ENCODE measurements around the gene TECR. TPM values are rescaled to one million over a fixed set of nuclear protein-coding genes. Genes with fewer than 3 reads are reported as not detected.

TECR gene
- total RNA-seq, 4 donors from 2014 or later, result 4.6 to 68.2 (median 33.9) TPM

DNA sequence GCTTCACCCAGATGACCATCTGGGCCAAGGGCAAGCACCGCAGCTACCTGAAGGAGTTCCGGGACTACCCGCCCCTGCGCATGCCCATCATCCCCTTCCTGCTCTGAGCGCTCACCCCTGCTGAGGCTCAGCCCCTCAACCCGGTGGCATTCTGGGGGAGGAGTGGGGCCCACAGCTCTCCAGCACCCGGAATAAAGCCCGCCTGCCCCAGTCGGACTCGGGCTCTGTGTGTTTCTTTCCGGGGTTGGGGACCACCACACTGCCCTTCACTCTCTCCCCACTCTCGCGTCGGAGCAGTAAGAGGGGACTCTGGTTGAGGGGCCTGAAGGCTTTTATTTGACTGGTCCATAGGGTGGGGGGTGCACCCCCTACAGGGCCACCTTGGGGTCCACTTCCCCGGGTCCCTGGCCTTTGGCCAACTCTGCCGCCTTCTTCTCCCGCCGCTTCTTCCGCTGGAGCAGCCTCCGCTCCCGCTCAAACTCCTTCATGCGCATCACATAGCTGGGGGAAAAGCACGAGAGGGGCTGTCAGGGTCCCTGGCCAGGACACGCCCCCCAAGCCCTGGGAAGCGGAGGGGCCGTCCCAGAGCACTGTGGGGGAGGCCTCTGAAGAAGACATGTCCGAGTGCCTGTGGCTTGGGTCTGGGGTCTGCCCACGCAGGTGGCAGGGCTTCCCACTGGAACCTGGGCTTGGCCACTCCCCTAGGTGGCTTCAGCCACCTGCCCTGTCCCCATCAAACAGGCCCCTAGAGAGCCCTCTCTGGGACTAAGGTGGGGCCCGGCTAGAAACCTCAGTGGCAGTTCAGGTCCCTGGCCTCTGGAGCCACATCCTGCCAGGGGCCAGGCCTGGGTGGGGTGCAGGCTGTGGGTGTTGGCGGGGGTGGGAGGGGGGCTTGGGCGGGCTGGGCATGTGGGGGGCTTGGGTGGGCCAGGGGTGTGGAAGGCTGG lies 36.6 kb downstream of the TECR start:
- Histone ChIP-seq H3K9me3 (no peaks in the 10 kb centered on the region), H3K27ac (no peak overlapping the region), H3K4me1 (peaks cover 4 to 8% of the 10 kb centered on the region in 2 donors), H3K27me3 (no peaks in the 10 kb centered on the region), H3K36me3 (no peaks in the 10 kb centered on the region), H3K4me3 (no peak overlapping the region)
- TF ChIP-seq, protein P1, sequence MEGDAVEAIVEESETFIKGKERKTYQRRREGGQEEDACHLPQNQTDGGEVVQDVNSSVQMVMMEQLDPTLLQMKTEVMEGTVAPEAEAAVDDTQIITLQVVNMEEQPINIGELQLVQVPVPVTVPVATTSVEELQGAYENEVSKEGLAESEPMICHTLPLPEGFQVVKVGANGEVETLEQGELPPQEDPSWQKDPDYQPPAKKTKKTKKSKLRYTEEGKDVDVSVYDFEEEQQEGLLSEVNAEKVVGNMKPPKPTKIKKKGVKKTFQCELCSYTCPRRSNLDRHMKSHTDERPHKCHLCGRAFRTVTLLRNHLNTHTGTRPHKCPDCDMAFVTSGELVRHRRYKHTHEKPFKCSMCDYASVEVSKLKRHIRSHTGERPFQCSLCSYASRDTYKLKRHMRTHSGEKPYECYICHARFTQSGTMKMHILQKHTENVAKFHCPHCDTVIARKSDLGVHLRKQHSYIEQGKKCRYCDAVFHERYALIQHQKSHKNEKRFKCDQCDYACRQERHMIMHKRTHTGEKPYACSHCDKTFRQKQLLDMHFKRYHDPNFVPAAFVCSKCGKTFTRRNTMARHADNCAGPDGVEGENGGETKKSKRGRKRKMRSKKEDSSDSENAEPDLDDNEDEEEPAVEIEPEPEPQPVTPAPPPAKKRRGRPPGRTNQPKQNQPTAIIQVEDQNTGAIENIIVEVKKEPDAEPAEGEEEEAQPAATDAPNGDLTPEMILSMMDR (IDR thresholded peaks at IDR 0.05), result no peak
- no peak for TF ChIP-seq POLR2A (IDR thresholded peaks at IDR 0.05)
- intact Hi-C loops (cut with DNase I; ENCODE audit: low total_unique reads), result no loop called here
- DNase-seq, result no peak

DNA sequence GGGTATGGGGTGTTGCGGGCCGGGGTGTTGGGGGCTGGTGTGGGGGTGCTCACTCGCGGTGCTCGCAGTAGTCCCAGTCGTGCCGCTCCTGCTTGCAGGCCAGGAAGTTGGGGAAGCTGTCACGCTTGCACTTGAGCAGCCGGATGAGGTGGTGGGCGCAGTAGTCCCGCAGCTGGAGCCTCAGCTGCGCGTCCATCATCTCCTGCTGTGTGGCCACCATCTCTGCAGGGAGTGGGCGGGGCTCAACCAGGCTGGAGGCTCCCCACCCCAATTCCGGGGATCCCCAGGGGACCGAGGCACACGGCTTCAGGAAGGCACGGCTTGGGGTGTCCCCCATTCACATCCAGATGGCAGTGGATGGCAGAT lies 37.3 kb downstream of the TECR start:
- H3K36me3 ChIP-seq, result no peaks in the 10 kb centered on the region
- H3K27me3 ChIP-seq, result no peaks in the 10 kb centered on the region
- no peak overlapping the region for H3K27ac ChIP-seq
- H3K4me3 ChIP-seq, result no peak overlapping the region
- TF ChIP-seq POLR2A (IDR thresholded peaks at IDR 0.05), result no peak
- TF ChIP-seq, protein P1 (IDR thresholded peaks at IDR 0.05), result no peak
- H3K4me1 ChIP-seq, result peaks cover 6 to 11% of the 10 kb centered on the region in 2 donors
- intact Hi-C loops (cut with DNase I; ENCODE audit: low total_unique reads), result no loop called here
- H3K9me3 ChIP-seq, result no peaks in the 10 kb centered on the region
- no peak for DNase-seq

DNA sequence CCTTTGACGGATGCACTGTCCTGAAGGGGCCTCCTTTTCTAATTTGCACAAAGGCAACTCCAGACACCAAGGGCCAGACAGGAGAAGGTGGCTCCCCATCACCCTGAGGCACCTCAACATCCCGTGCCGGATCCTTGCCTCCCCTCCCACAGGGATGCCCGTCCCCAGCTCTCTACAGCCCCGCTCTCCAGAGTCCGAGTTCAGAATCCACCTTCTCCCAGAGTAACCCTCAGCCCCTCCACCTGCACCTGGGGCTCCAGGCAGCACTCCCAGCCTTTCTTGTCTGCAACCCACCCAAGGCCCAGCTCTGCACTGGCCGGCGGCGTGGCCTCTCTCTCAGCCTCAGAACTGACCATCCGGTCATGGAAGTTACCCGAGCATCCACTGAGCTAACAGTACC lies 37.7 kb downstream of the TECR start:
- no peaks in the 10 kb centered on the region for H3K27me3 ChIP-seq
- DNase-seq, result no peak
- no peak for TF ChIP-seq POLR2A (IDR thresholded peaks at IDR 0.05)
- TF ChIP-seq, protein P1 (IDR thresholded peaks at IDR 0.05), result no peak
- H3K4me1 ChIP-seq, result peaks cover 6 to 11% of the 10 kb centered on the region in 2 donors
- intact Hi-C loops (cut with DNase I; ENCODE audit: low total_unique reads), result no loop called here
- no peaks in the 10 kb centered on the region for H3K36me3 ChIP-seq
- no peak overlapping the region for H3K4me3 ChIP-seq
- no peak overlapping the region for H3K27ac ChIP-seq
- no peaks in the 10 kb centered on the region for H3K9me3 ChIP-seq

GRCh38 chr19:14570864-14571527 lies 41.6 kb downstream of the TECR start:
- DNase-seq, result peak in 1 of 2 donors; percentile 19
- no peak for TF ChIP-seq POLR2A (IDR thresholded peaks at IDR 0.05)
- TF ChIP-seq, protein P1 (IDR thresholded peaks at IDR 0.05), result no peak
- Histone ChIP-seq H3K36me3 (no peaks in the 10 kb centered on the region), H3K4me1 (peaks cover 6 to 11% of the 10 kb centered on the region in 2 donors), H3K4me3 (peak overlapping the region; percentile 72 to 92), H3K27me3 (no peaks in the 10 kb centered on the region), H3K27ac (peak overlapping the region; percentile 63 to 73), H3K9me3 (no peaks in the 10 kb centered on the region)
- intact Hi-C loops (cut with DNase I; ENCODE audit: low total_unique reads), result no loop called here

Data from uterus (tissue), 4 donors.